ENCODE measurements around the gene HEXIM2.
"Not testable (repeated sequence)": the region's sequence is repeated elsewhere in the genome, so short reads cannot be mapped to it uniquely, and the experiment has no call there.

The HEXIM2 gene, protein sequence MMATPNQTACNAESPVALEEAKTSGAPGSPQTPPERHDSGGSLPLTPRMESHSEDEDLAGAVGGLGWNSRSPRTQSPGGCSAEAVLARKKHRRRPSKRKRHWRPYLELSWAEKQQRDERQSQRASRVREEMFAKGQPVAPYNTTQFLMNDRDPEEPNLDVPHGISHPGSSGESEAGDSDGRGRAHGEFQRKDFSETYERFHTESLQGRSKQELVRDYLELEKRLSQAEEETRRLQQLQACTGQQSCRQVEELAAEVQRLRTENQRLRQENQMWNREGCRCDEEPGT

DNA sequence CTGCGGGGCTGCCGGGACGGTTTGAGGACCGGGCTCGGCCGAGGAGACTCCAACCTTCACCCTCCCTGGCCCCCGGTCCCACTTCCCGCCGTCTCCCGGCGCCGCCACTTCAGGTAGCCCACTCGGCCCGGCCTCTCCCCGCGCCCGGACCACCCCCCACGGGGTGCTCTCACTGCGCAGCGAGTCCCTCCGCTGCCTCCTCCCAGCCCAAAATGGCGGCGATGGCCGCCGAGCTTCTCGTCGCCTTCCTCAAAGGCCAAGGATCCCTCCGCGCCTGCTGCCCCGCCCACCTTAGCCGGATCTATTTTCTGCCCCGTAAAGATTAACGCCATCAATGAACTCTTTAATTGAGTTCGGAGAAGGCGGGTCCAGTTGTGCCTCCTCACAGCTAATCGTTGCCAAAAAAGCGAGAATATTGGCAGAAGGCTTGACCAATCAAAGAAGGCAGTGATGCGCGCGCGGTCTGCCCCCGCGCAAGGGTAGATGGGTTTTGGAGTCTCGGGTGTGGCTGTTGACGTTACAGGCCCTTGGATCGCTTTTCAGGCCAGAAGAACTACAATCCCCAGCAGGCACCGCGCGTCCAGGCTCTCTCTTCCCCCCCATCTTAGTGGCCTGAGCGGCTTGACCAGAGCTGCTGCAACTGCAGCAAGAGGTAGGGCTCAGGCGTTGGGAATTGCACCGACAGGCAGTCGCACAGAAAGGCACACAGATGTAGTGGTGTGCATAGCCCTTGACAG, at the start of gene HEXIM2:
Gene HEXIM2 (plus strand): TSS at position 588 of the 737 bp plus-strand sequence. CDS start 919 bp downstream, outside the sequence.
- peak; percentile 99 for DNase-seq

DNA sequence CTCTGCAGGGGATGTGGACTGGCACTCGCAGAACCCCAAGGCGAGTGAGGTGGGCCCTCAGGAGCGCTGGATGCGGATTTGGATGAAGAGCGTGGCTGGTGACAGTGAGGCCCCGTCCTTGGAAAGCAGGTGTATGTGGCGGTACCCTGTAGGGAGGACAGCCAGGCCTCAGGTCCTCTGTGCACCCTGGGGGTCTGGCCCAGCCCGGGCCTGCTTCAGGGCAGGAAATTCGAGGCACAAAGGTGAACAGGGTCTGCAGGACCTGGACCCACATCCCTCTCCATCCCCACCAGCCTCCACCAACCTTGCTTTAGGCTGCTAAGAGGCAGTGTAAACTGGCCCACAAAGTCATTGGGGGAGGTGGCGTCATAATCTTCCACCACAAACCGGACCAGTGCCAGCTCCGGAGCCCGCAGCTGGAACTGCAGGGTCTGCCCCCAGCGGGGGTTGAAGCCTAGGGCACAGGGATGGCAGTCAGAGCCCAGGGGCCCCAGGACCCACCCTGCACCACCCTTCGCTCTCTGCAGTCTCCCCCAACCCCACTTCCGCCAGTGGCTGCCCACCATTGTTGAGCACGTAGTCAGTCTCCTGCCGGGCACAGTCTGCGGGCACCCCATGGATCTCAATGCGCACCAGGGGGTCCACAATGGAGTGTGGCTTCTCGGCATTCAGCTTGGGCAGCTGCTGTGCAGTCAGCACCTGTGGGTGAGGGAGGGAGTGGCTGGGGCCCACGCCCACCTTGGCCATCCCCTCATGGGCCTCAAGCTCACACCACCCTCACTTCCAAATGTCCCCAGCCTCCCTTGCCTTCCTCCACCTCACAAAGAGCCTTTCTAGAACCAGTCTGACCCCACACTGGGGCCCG, 48.9 kb upstream of the HEXIM2 start:
- no peak for DNase-seq

DNA sequence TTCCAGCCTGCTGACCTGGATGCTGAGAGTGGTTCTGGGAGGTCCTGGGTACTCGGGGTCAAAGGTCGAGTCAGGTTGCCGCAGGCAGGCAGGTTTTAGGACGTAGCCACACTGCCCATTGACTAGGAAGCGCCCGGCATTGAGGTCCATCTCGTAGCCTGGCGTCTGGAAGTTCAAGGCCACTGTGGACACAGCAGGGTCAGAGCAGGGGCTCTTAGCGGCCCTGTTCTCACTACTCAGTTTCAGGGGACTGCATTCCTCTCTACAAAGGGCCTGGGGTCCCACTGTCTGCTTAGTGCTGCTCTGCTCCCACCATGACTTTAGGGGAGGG, 48.3 kb upstream of the HEXIM2 start:
- no peak for DNase-seq

DNA sequence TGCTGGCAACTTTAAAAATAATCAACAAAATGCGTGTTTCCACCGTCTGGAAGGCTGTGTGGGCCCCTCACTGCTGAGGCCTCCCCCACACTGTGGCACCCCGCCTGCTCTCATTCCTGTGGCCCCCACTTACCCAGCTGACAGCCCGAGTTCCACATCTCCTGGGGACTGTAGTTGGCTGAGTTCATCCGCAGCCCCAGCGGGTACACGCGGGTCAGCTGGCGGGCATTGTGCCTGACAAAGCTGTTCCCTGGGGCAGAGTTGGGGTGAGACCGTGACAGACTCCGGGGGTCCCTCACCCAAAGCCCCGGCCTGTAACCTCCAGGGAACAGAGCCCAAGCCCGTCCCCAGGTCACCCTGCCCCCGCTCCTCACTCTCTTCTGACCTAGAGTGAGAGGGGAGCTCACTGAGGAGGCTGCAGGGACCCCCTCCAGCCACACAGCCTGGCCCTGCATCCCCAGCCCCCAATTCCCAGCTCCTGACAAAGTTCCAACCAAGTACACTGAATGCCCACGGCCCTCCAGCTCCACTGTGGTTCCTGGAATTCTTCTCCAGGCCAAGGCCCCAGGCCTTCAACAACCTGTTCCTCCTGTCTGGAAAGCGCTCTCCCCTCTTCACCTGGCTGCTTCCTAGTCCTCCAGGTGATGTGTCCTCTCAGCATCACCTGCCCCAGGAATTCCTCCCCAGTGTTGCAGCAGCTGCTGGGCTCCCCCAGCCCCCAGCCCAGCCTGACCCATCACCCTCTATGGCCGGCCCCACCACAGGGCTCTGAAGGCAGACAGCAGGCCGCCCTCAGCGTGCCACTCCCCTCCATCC, 47.4 kb upstream of the HEXIM2 start:
- no peak for DNase-seq

DNA sequence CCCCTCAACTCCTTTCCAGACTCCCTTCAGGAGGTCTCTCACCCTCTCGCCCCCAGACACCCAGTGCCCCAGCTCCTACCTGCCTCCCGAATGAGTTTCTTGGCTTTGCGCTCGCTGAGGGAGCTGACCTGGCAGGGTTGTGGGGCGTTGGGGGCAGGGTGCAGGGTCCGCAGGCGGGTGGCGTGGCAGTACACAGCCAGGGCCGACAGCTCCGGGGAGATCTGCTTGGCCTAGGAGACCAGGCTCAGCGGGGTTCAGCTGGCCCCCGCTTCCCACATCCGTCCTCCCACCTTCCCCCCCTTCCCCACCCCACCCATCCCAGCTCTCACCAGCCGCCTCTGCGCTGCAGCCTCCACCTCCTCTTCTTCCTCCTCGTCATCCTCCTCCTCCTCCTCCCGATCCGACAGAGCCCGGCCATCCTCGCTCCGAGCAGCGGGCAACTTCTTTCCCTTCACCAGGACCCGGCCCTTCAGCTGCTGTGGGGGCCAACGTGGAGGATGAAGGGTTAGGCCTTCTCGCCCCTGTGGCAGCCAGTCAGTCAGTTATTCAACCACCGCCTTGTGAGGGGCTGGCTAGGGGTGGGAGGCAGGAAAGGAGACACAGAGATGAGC, 46.6 kb upstream of the HEXIM2 start:
- no peak for DNase-seq

DNA sequence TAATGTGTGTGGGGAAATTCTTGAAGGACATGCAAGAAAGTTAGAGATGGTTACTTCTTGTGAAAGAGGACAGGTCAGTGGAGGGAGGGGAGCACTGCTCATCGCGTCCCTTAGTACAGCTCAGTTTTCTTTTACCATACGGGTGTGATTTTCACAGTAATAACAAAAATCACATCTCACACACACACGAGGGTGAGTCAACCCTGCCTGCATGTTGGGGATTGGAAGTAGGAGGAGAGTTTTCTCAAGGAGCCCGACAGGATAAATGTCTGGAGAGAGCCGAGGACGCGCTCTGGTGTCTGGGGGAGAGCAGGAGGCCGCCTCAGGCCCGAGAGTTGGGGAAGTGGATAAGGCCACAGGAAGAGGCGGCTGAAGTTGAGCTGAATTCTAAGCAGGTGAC, 45.8 kb upstream of the HEXIM2 start:
- DNase-seq = no peak

DNA sequence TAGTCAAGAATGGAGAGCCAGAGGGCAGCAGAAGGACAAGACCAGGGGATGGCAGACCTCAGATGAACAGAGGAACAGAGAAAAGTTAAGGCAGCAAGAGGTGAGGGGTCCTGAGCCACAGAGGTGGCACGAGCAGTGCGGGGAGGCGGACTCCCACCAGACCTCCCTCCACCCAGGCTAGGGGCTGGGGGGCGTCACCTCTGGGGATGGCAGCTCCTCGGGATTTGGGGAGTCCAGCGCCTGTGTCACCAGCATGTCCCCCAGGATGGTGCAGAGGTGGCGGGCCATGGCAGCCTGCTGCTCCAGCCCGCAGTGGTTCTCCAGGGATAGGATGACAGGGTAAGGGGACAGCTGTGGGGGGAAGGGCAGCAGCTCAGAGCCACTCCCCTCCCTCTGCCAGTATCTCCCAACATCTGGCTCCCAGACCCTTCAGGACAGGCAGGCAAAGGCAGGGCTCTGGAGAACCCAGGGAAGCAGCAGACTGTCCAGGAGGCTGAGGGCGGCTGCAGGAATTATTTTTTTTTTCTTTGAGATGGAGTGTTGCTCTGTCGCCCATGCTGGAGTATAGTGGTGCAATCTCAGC, 45.1 kb upstream of the HEXIM2 start:
- DNase-seq = no peak

DNA sequence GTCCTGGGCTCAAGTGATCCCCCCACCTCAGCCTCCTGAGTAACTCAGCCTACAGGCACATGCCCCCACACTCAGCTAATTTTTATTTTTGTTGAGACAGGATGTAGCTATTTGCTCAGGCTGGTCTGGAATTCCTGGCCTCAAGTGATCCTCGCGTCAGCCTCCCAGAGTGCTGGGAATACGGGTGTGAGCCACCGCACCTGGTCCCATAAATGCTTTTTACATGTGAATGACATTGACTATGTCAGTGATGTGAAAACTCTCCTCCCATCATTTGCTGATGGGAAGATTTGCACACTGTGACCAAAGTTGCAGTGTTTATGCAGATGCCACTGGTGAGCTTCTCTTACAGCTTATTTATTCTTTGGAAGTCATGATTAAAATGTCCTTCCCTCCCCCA, 44.3 kb upstream of the HEXIM2 start:
- no peak for DNase-seq

DNA sequence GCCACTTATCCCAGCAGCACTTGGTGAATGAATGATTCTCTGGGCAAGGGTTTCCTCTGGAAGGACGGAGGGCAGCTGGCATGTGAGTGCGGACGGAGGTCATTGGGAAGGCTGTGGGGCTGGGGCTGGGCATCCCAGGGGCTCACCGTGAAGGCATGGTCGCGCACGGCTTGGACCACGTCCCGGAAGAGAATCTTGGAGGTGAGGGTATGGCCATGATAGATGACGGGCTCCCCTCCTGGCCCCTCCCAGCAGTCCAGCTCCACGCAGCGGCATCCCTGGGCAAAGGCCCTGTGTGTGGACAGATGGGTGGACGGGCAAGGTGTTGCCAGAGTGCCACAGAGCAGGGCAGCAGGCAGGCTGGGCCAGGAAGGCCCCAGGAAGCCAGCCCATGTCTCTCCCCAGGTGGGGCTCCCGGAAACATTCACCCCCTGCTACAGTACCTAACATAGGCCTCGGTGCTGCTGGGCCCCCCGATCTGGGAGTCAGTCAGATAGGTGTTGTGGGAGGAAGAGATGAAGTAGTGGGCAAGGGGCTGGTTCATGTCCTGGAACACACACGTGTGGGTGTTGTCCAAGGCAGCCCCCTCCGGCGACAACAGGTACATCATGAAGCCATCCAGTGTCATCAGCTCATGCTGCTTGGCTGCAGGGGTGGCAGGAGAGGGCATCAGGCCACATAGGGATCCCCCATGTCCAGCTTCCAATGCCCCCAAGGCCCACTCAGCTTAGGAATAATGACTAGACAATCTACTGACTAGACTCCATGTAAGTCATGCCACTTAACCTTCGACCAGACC, 43.6 kb upstream of the HEXIM2 start:
- no peak for DNase-seq

DNA sequence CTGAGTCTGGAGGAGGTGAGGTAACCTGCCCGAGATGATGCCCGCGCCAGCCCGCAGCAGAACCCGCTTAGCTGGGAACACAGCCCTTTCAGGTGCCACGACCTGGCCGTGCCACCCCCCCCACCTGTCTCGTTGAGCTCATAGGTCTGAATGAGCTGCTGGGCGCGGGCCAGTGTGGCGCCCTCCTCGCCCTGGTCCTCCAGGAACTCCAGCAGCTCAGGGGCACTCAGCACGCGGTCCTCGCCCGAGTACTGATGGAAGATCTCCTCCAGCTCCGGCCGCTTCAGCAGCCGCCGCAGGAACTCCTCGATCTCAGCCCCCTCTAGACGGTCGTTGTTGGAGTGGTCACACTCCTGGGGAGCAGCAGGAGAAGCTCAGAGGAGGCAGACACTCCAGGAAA, 43.0 kb upstream of the HEXIM2 start:
- DNase-seq = no peak

DNA sequence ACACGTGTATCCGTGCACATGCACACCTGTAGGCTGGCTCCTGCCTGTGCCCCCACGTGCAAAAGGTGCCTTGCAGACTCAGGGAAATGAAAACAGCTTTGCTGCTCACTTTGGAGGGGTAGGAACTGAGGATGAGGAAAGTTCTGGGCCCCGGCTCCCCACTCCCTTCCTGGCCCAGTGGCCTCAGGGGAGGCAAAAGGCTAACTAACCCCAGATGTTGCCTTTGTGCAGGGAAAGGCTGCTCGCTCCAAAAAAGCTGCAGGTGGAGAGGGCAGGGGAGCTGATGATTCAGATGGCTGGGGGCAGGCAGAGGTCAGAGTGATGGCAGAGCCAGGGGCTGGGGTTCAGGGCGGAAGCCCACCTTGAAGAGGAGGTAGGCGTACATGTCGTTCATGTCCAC, 41.7 kb upstream of the HEXIM2 start:
- no peak for DNase-seq

DNA sequence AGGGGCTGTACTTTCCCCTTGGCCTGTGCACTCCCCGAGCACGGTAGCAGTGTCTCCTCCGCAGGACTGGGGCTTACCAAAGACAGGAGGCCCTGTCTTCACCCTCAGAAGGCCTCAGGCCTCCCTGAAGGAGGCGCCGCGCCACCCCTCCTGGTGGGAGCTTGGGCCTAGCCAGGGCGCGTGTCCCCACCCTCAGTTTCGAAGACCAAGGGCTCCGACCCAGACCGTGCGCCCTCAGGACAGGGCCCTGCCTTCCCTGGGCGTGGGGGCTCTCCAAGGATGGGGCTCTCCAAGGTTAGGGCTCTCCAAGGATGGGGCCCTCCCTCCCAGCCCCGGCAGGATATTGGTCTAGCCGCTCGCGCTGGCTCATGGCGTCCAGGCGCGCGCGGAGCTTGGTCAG, 41.1 kb upstream of the HEXIM2 start:
- DNase-seq = no peak

DNA sequence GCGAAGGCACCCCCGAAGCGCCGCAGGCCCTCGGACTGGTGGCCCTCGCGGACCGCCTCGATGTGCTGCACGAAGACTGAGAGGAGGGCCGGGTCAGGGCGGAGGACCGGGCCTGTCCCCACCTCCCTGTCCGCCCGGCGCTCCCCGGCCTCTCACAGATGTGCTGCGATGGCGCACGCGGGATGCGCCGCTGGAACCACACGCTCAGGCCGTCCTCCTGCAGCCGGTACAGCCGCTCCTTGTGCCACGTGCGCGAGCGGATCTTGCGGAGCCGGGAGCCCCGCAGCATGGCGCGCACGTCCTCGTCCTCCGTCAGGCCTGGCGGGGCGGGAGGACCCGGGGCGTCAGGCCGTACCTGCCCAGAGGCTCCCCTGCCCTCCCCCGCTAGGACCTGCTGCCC, 40.6 kb upstream of the HEXIM2 start:
- DNase-seq = no peak

DNA sequence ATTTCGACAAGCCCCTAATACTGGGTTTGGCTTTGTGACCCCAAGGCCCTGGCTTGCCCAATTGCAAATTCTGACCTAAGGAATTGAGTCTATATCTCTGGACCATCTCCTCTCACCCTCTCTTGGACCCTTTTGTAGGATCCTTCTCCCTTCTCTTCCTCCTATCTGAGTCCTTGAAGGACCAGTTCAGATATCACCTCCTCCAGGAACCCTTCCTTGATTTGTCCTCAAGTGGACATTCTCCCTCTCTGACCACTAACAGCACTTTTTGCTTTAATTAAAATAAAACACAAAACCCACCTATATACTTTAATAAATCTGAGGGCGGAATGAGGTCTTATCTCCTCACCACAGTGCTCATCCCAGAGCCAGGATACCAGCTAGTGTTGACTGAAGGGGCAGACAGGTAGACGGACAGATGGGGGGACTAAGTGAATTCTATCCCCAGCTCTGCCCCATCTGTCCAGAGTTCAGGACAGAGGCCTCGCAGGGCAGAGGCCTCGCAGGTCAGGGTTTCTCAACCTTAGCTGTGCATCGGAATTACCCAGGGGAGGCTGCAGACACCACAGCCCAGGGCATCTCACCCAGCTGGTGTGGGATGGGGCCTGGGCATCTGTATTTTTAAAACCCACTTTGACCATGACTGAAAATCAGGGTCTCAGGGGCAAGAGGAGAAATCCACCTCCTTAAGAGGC, 38.5 kb upstream of the HEXIM2 start:
- DNase-seq = no peak

DNA sequence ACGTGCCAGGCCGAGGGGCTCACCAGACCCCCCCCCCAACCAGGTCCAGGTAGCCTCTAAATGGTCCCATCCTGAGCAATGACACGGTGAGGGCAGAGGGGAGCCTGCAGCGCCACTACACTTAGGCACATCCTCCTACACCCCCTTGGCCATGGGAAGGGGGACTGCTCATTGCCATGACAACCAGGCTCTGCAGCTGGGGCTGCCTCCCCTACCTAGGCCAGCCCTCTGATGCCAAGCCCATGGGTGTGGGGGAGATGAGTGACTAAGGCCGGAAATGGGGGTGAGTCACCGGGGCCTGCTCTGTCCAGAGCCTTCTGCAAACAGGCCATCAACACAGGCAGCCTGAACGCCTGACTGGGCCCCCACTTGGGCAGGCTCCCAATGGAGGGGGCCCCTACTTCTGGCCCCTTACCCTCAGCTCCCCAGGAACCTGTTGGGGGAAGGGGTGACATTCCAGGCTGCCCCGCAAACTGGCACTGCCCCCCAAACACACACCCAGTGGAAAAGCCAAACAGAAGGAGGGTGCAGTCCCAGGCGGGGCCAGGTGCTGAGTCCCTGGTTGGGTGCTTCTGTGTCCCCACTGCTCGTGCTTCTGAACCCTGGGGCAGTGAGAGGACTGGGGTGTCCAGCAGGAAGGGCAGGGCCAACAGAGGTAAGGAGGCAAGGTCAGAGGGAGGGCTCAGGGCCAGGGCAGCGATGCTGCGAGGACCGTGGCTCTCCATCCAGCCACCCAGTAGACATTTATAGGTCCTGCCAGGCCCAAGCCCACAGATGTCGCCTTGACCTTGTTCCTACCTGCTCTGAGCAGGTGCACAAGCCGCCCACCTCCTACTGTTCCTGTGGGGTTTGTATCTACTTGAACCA, 37.5 kb upstream of the HEXIM2 start:
- DNase-seq = no peak

DNA sequence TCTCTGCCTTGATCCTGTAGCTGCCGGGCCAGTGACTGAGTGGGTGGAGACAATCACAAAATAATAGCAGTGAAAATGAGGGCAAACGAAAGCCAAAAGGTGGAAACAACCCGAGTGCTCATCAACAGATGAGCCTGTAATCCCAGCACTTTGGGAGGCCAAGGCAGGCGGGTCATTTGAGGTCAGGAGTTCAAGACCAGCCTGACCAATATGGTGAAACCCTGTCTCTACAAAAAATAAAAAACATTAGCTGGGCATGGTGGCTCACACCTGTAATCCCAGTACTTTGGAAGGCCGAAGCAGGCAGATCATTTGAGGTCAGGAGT, 36.9 kb upstream of the HEXIM2 start:
- DNase-seq = not testable (repeated sequence)

DNA sequence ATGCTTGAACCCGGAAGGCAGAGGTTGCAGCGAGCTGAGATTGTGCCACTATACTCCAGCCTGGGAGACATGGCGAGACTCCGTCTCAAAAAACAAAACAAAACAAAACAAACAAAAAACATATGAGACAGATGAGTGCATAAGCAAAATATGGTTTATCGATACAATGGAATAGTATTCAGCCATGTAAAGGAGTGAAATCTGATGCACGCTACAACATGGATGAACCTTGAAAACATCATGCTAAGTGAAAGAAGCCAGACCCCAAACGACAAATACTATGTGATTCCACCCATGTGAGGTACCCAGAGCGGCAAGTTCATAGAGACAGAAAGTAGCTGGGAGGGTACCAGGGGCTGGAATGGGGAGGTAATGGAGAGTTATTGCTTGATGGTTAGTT, 36.2 kb upstream of the HEXIM2 start:
- DNase-seq = no peak

DNA sequence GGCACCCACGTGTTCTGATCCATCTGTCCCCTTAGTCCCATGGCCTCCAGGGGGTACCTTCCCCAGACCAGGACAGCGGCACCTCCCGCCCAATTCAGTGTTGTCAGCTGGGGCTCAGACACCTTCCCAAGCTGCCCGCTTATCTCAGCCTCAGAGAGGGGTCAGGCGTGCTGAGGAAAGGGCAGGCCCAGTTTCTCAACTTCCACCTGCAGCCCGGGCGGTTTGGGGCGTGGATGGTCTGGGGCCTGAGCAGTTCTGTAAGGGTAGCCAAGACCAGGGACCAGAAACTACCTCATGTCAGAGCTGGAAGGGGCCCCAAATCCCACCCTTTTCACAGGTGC, 34.5 kb upstream of the HEXIM2 start:
- DNase-seq = no peak

DNA sequence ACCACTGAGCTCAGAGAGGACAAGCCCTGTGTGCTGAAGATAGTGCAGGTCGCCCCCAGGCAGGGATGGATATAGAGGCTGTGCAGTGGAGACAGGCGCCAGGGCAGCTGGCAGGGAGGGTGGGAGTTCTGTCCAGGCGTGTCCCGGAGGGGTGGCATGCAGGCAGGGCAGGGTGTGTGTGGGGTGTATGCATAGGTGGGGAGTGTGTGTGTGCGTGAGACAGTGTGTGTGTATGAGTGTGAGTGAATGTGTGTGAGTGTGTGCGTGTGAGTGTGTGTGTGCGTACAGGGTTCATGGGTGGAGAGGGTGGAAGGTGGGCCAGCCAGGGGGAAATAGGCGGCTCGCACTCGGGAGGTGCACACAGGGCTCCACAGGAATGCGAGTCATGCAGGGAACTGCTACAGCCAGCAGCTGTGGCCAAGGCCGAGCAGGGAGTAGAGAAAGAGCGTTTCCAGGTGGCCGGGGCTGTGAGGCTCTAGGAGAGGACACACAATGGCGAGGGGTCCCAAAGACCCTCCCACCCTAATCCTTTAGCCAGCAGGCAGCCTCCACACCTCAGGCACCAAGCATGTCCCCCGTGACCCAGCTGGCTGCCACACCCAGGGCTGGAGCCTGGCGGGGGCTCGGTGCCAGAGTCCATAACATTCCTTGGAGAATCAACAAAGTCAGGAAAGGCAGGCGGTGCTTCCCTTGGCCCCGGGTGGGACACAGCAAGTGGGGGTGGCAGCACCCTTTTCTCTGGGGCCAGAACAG, 34.0 kb upstream of the HEXIM2 start:
- no peak for DNase-seq

Data from activated T-cell treated with anti-CD3 and anti-CD28 coated beads, Interleukin-2, amount 50 U/mL, for 1 hour (primary cell).